Activated CD4-positive, alpha-beta T cell treated with anti-CD3 and anti-CD28 coated beads for 24 hours (primary cell): Measurements from ENCODE around the gene RPRD1B.
"Not testable (repeated sequence)": the region's sequence is repeated elsewhere in the genome, so short reads cannot be mapped to it uniquely, and the experiment has no call there.

Source experiments
- DNase-seq, 2 donors: peaks; one replicate each; pipeline ENCODE4 v3.0.0-alpha.2; 2020; ENCODE audit warnings: low read depth in 2 of 2

Gene RPRD1B

GRCh38 chr20:38104285-38104684 lies 70.7 kb downstream of the RPRD1B start:
- DNase-seq, result no peak

GRCh38 chr20:38106461-38106860 lies 72.9 kb downstream of the RPRD1B start:
- DNase-seq, result no peak

DNA sequence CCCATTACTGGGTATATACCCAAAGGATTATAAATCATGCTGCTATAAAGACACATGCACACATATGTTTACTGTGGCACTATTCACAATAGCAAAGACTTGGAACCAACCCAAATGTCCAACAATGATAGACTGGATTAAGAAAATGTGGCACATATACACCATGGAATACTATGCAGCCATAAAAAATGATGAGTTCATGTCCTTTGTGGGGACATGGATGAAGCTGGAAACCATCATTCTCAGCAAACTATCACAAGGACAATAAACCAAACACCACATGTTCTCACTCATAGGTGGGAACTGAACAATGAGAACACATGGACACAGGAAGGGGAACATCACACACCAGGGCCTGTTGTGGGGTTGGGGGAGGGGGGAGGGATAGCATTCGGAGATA lies 73.8 kb downstream of the RPRD1B start:
- not testable (repeated sequence) for DNase-seq

- DNase-seq, result not testable (repeated sequence)
These were observed 74.4 kb downstream of the RPRD1B start for GRCh38 chr20:38107916-38108315.

- no peak for DNase-seq
These were observed 75.0 kb downstream of the RPRD1B start for GRCh38 chr20:38108438-38108985.

GRCh38 chr20:38108986-38109541 lies 75.5 kb downstream of the RPRD1B start:
- no peak for DNase-seq

DNA sequence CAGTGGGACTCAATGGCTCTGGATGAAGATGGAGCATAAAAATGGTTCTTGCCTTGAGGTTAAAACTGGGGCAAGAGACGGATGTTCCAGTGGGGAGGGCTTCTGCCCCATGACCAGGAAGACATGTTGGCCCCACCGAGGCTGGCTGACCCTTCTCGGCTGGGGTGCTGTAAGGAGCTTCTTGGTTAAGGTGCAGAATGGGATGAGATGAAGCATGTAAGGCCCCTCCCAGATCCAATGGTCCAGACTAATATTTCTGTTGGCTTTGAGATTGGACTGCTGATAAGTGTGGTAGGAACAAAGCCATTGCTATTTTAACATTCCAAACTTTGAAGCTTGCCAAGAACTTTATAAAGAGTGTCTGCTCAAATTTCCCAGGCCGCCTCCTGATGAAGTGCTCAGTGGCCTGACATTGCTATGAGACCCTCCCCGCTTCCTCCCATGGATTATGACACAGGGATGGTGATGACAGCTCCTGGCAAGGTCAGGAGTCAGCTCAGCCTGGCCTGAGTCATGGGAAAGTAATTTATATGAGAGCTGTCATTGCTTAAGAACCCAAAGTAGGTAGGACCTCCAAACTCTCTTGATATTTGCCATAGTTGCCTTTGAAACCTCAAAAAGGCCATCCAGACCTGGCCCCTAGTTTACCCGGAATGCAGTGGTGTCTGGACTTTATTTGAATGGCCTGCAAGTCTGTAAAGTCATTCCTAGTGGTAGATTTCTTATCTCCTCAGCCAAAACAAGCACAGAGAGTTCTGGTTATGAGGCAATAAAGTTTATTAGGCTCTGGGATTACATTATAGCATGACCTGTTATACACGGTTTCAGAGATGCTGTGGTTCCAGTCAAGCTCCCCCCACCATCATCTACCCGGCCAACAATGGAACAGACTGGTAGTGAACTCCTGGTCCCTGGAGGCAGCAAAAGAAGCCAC lies 76.3 kb downstream of the RPRD1B start:
- no peak for DNase-seq

- no peak for DNase-seq
These were observed 77.1 kb downstream of the RPRD1B start for GRCh38 chr20:38110525-38111178.

DNA sequence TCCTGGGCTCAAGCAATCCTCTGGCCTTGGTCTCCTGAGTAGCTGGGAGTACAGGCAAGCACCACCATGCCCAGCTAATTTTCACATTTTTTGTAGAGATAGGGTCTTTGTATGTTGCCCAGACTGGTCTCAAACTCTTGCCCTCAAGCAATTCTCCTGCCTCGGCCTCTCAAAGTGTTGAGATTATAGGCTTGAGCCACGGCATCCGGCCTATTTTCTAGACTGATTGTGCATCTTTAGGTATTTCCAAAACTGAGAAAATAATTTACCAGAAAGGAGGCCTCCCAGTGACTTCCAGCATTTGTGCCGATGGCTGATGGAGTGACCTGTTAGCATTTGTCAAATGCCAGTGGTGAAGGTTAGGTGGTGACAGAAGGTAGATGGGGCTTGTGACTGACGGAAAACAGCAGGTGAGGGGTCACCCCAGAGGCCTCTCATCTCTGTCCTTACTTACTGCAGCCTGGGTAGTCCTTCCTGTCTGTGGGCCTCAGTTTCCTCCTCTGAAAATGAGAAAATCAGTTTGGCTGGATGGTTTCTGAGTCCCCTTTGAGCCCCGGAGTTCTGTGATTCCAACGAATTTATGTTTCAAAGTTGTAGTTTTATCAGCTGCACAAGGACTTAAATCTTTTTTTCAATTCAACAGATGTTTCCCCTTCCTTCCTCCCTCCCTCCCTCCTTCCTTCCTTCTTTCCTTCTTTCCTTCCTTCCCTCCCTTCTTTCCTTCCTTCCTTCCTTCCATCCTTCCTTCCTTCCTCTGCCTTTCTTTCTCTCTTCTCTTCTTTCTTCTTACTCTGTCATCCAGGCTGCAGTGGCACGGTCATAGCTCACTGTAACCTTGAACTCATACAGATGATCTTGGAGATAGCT lies 78.1 kb downstream of the RPRD1B start:
- DNase-seq, result no peak

GRCh38 chr20:38112261-38112929 lies 78.8 kb downstream of the RPRD1B start:
- no peak for DNase-seq

GRCh38 chr20:38112930-38113294 lies 79.4 kb downstream of the RPRD1B start:
- DNase-seq, result no peak

GRCh38 chr20:38113401-38114325 lies 80.1 kb downstream of the RPRD1B start:
- DNase-seq, result no peak

DNA sequence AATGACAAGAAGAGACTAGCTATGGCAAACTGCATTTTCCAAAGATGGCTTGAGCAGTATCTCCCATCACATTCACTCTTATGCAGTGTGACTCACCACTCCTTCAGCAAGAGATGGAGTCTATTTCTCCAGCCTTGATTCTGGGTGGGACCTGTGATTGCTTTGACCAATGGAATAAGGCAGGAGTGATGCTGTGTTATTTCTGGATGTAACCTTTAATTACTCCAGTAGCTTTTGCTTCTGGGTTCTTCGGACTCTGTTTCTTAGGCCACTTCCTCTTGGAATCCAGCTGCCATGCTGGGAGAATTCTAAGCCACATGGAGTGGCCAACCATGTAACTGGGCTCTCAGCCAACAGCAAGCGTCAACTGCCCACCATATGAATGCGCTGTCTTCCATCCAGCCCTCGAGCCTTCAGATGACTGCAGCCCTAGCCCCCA lies 80.8 kb downstream of the RPRD1B start:
- no peak for DNase-seq

GRCh38 chr20:38115205-38115604 lies 81.7 kb downstream of the RPRD1B start:
- DNase-seq, result no peak

GRCh38 chr20:38115896-38116295 lies 82.3 kb downstream of the RPRD1B start:
- no peak for DNase-seq

DNA sequence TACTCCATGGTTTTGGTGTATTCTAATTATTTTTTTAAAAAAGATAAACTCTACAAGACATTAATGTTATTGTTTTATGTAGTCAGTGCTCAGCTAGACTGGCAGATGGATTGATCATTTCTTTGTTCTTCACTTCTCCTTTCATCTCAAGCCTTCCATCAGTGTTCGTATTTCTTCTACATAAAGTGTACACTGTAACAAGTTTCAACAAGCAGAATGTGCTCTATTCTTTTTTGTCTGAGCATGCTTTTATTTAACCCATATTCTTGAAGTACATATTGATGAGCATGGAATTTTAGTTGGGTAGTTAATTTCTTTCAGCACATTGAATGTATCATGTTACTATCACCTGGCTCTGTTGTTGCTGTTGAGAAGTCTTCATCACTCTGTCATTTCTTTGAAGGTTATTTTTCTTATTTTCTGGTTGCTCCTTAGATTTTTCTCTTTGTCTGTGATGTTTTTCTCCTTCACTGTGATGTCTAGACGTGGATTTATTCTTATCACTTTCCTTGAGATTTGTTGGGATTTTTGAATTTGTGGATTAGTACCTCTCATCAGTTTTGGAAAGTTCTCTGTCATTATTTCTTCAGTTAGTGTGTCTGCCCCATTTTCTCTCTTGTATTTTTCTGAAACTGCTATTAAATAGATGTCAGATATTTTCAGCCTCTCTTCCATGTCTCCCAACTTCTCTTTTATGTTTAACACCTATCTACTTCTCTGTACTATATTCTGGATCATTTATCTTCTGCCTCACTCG lies 83.0 kb downstream of the RPRD1B start:
- DNase-seq, result no peak

DNA sequence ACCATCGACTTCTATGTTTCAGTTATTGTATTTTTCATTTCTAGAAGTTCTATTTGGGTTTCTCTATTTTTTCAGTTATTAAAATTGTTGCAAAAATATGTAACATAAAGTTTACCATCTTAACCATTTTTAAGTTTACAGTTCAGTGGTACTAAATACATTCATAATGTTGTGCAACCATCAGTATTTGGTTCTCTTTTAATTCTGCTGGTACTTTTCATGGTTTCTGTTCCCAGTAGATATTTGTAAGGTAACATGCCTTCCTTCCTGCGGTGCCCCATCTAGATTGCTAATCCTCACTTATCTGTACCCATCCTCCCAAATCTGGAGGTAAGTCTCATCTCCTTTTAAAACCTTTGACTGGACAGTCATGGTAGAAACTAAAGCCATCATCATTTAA lies 83.7 kb downstream of the RPRD1B start:
- DNase-seq, result no peak

GRCh38 chr20:38117635-38118034 lies 84.1 kb downstream of the RPRD1B start:
- DNase-seq, result no peak

GRCh38 chr20:38119446-38119845 lies 85.9 kb downstream of the RPRD1B start:
- no peak for DNase-seq
